DMS79 treated with DMSO at 0.1 percent for 48 hours (cell line): ENCODE results near the gene OR6M1.

Experiments used
- DNase-seq: peaks from one replicate; lab custom pipeline; 2025; lab: John Stamatoyannopoulos, UW

OR6M1 gene, protein sequence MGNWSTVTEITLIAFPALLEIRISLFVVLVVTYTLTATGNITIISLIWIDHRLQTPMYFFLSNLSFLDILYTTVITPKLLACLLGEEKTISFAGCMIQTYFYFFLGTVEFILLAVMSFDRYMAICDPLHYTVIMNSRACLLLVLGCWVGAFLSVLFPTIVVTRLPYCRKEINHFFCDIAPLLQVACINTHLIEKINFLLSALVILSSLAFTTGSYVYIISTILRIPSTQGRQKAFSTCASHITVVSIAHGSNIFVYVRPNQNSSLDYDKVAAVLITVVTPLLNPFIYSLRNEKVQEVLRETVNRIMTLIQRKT

DNA sequence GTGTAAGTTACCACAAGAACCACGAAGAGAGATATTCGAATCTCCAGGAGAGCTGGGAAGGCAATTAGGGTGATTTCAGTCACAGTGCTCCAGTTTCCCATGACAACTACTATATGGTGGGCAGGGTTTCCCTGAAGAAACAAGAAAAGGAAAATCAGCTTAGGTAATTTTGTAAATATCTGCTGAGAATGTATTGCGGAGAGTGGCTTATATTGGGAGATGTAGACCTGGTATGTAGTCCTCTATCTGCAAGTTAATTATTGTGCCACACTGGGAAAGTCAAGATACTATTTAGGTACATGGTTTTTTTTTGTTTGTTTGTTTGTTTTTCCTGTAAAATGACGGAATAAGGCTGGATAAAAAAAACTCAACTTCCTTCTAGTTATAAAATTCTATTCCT, at the start of gene OR6M1:
OR6M1 (minus strand) TSS at position 101 of the 400 bp plus-strand sequence; CDS start at position 101, 0 bp downstream.
- no peak for DNase-seq

DNA sequence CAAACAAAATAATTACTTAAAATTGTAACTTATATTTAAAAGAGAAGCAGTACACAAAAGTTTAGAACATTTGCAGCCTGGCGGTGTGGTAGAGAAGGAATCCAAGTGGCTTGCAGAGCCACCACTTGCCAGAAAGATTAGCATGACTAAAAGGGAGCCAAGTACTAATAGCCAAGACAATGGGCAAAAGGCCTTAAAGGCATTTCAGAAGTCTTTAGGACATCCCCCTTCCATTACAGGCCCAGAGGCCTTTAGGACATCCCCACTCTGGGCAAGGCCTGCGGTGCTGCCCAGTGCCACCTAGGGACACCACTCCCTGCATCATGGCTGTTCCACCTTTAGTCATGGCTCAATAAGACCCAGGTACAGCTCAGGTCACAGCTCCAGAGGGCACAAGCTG, 46.9 kb upstream of the OR6M1 start:
- no peak for DNase-seq

GRCh38 chr11:123852321-123852720, 46.2 kb upstream of the OR6M1 start:
- no peak for DNase-seq

DNA sequence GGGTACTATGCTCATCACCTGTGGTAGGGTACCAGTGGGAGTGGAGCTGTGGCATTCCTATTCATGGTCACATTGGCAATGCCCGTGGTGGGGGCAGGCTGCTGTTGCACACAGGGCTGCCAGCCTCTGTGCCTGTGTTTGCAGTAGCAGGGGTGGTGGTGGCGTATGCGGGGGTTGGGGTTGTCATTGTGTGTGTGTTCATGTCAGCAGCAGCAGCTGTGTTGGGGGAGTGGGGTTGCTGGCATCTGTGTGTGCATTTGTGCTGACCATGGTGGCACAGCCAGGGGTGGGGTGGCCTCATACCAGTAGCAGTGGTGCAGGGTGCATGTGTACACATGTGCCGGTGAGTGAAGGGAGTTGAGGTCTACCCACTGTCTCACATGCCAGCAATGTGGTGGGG, 45.0 kb upstream of the OR6M1 start:
- no peak for DNase-seq

GRCh38 chr11:123841174-123841573, 35.0 kb upstream of the OR6M1 start:
- DNase-seq, result no peak

DNA sequence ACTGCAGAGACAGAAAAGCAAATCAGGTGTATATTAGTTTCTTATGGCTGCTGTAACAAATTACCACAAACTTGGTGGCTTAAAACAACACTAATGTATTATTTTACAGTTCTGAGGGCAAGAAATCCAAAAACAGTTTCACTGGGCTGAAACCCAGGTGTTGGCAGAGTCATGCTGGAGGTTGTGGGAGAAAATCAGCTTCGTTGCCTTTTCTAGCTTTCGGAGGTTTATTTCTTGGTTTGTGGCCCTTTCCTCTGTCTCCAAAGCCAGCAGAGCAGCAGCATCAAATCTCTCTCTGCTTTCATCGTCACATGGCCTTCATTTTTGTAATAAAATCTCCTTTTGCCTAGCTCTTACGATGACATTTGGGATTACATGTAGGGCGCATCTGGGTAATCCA, 33.0 kb upstream of the OR6M1 start:
- no peak for DNase-seq

DNA sequence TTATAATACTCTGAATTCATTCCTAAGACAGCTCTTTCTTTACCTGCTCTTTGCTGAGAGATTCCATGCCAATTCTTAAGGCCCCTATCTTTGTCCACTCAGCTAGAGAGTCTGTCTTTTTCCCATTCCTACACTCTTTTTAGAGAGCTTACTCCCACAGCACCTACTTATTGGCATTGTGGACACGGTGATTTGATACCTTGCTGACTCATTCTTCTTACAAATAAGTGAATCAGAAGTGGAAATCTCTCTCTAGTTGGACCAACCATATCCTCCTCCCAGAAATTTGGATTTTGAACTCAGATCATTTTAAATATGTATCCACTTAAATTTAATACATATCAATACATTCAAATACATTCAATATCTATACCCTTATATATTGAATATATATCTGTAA, 32.5 kb upstream of the OR6M1 start:
- no peak for DNase-seq

GRCh38 chr11:123838199-123838598, 32.0 kb upstream of the OR6M1 start:
- no peak for DNase-seq

- DNase-seq, result no peak
Measured at GRCh38 chr11:123833095-123833494, 26.9 kb upstream of the OR6M1 start.

DNA sequence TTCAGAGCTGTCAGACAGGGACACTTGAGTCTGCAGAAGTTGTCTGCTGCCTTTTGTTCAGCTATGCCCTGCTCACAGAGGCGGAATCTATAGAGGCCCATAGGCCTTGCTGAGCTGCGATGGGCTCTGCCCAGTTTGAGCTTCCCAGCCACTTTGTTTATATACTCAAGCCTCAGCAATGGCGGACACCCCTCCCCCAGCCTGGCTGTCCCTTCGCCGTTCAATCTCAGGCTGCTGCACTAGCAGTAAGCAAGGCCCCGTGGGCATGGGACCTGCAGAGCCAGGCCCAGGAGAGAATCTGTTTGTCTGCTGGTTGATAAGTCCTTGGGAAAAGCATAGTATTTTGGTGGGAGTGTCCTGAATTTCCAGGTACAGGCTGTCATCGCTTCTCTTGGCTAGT, 23.6 kb upstream of the OR6M1 start:
- no peak for DNase-seq

GRCh38 chr11:123822599-123822998, 16.4 kb upstream of the OR6M1 start:
- no peak for DNase-seq

DNA sequence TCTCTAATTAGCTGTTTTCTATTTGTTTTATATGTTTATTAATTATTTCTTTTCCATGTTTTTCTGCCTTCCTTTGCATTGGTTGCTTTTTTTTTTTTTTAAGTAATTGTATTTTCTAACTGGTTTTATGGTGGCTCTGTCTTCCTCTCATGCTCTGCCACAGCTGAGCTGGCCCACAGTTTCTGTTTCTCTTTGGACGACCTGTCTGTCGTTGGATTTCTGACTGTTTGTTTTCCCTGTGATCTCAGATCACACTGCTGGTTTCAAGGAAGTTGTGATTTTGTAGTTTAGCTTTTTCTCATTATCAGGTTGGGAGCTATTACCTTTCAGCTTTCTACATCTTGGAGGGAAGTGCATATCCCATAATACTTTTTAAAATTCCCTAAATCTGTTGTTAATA, 15.9 kb upstream of the OR6M1 start:
- DNase-seq, result no peak

GRCh38 chr11:123815122-123815521, 9.0 kb upstream of the OR6M1 start:
- no peak for DNase-seq

DNA sequence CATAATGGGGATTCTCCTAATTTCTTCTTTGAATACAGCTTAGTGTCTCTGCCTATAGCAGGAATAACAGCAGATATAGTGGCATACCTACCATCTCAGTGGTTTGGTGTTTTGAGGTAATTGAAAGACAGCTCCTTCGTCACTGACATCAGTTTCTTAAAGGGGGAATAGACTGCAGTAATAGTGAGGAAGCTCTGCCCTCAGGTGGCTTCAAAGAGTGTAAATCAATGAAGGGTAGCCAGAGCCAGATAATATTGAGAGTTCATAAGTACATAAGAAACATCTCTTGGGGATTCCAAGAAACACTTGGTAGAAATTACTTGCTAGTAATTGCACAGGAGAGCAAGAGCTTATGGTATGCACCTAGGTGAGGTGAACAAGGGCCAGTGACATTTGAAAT, 4.4 kb downstream of the OR6M1 start:
- DNase-seq, result no peak

DNA sequence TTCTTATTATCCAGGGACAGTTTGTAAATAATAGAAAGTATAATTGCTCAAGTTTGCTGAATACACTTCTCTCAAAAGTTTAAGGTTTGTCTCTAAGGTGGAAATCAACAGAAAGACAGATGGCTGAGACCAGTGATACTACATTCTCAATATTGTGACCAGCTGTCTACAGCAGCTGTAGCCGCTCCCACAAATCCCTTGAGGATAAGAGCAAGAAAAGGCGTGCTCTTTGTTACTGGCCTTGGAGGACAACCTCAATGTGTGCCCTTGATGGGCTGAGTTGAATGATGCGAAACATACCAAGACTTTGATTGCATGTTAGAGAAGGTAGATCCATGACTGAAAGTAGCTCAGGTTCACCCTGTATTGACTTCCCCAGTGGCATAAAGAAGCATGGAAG, 6.1 kb downstream of the OR6M1 start:
- no peak for DNase-seq

GRCh38 chr11:123799438-123799837, 6.7 kb downstream of the OR6M1 start:
- DNase-seq, result no peak

DNA sequence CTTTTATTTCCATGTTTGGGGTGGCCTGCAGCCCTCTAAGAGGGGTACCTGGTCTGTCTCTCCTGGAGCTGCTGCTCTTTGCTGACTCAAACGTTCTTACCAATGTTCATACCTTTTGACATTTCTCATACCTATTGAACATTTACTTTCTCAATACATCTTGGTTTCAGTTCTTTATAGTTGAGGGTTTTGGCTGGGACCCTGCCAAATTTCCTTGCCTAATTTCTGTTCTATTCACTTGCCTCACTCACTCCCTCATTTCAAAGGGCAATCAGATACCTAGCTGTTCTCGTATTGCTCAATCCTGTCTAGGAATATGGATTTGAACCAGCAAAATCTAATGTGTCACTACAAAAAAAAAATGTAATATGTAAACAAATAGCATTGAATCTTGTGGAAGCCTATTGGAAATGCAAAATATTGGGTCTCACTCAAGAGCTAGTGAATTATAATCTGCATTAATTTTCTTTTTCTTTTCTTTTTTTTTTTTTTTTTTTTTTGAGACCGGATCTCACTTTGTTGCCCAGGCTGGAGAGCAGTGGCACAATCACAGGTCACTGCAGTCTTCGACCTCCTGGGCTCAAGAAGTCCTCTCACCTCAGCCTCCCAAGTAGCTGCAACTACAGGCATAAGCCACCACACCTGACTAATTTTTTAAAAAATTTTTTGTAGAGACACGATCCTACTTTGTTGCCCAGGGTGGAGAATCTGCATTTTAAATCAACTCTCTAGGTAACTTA, 7.5 kb downstream of the OR6M1 start:
- DNase-seq, result peak; percentile 13

DNA sequence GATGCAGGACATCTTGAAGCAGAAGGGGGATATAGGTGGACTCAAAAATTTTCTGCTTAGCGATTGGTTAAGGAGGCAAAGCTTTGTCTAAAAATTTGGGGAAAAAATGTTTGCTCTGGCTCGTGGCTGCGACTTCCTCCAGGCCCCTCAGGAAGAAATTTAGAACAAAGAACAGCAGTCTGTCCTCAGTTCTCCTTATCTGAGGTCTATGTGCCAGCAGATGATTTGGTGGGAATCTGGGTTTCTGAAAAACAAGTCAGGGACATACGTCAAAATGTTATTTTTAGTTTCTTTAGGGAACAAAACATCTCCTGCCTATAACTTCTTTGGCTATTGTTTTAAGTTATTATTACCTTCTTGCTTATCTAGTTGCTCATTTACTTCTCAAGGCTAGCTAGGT, 8.1 kb downstream of the OR6M1 start:
- DNase-seq, result no peak

- peak; percentile 52 for DNase-seq
Measured at GRCh38 chr11:123797541-123797940, 8.6 kb downstream of the OR6M1 start.

- peak; percentile 98 for DNase-seq
Measured at GRCh38 chr11:123797114-123797513, 9.0 kb downstream of the OR6M1 start.

- DNase-seq, result no peak
Measured at GRCh38 chr11:123796226-123796625, 9.9 kb downstream of the OR6M1 start.

DNA sequence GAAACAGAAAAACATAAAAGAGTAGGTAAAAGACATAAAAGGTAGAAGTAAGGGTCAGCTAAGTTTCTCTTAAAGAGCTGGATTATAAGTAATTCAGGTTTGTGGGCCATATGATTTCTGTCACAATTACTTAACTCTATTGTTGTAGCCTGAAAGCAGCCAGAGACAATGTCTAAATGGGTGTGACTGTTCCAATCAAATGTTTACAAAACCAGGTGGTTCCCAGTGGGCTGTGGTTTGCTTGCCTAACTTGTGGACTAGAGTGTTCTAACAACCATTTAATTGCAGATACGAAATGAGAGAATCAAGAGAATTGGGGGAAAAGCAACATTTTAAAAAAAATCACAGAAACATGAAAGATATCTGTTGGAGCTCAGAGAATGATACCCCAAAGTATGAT, 22.6 kb downstream of the OR6M1 start:
- no peak for DNase-seq

DNA sequence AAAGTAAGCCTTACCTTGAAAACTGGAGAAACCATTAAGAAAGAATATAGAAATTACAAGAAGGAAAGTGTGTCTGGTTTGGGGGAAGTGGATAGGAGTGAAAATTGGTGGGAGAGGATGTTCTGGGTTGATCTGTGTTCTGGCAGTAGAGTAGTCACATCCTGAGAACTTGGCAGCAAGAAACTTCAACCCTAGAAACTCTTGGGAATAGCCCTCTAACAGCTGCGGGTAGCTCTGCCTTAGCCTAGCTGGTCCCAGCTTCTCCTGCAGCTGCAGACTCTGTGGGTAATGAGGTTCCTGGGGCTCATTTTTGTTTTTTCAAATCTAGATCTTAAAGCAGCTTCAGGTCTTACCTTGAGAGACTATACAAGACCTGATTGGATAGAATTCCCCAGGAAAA, 27.6 kb downstream of the OR6M1 start:
- no peak for DNase-seq
